Astrocyte (in vitro differentiated cells and primary cell): ENCODE results near the gene CLNK. TPM values are rescaled to one million over a fixed set of nuclear protein-coding genes. Genes with fewer than 3 reads are reported as not detected.
A peak's percentile ranks its signal among the peaks of the same experiment; 100 is the strongest.

Experiments
- DNase-seq: peaks from one replicate; pipeline ENCODE4 v3.0.0-alpha.2; 2010; ENCODE audit warnings: low read depth
- FAIRE-seq: peaks from 2 replicates; lab custom pipeline; 2011; peaks lifted over from hg19 to GRCh38; lab: Jason Lieb, UNC
- H2AFZ ChIP-seq: 2 replicates; pipeline ENCODE4 v1.6.0; 2012; ENCODE audit warnings: low read depth, low read length, inconsistent platforms
- H3K27ac ChIP-seq: 2 replicates; pipeline ENCODE4 v1.5.1; 2011; ENCODE audit warnings: low read depth, low read length, inconsistent platforms
- H3K27me3 ChIP-seq: 2 replicates; pipeline ENCODE4 v1.6.0; 2011; ENCODE audit warnings: low read length, inconsistent platforms; ENCODE audit not compliant: insufficient read depth
- H3K36me3 ChIP-seq: 2 replicates; pipeline ENCODE4 v1.5.1; 2011; ENCODE audit warnings: low read length, inconsistent platforms; ENCODE audit not compliant: insufficient read depth
- H3K4me1 ChIP-seq: 2 replicates; pipeline ENCODE4 v1.5.1; 2011; ENCODE audit warnings: low read length, inconsistent platforms; ENCODE audit not compliant: insufficient read depth
- H3K4me2 ChIP-seq: 2 replicates; pipeline ENCODE4 v1.6.0; 2012; ENCODE audit warnings: low read length, inconsistent platforms
- H3K4me3 ChIP-seq: 2 replicates; pipeline ENCODE4 v1.5.1; 2011; ENCODE audit warnings: low read depth, mild to moderate bottlenecking, low read length, inconsistent platforms; ENCODE audit not compliant: insufficient read depth
- H3K79me2 ChIP-seq: 2 replicates; pipeline ENCODE4 v1.6.0; 2012; ENCODE audit warnings: mild to moderate bottlenecking, low read length, inconsistent platforms; ENCODE audit not compliant: insufficient read depth
- H3K9ac ChIP-seq: 2 replicates; pipeline ENCODE4 v1.6.0; 2012; ENCODE audit warnings: mild to moderate bottlenecking, low read length, inconsistent platforms
- H3K9me3 ChIP-seq: 2 replicates; pipeline ENCODE4 v1.5.1; 2012; ENCODE audit warnings: low read depth, mild to moderate bottlenecking, low read length, inconsistent platforms; ENCODE audit not compliant: insufficient read depth
- H4K20me1 ChIP-seq: 2 replicates; pipeline ENCODE4 v1.6.0; 2012; ENCODE audit warnings: low read length, inconsistent platforms; ENCODE audit not compliant: insufficient read depth
- H3K27ac Mint-ChIP-seq: one replicate; pipeline ENCODE4 v1.8.0; 2021; ENCODE audit warnings: mild to moderate bottlenecking, mixed read lengths; ENCODE audit not compliant: unreplicated experiment
- H3K27me3 Mint-ChIP-seq: one replicate; pipeline ENCODE4 v1.8.0; 2021; ENCODE audit warnings: low read depth, mixed read lengths; ENCODE audit not compliant: unreplicated experiment
- H3K36me3 Mint-ChIP-seq: one replicate; pipeline ENCODE4 v1.8.0; 2021; ENCODE audit warnings: low read depth, mixed read lengths; ENCODE audit not compliant: unreplicated experiment
- H3K4me1 Mint-ChIP-seq: one replicate; pipeline ENCODE4 v1.8.0; 2021; ENCODE audit warnings: low read depth, mixed read lengths; ENCODE audit not compliant: unreplicated experiment
- H3K4me3 Mint-ChIP-seq: one replicate; pipeline ENCODE4 v1.8.0; 2021; ENCODE audit warnings: mild to moderate bottlenecking, moderate library complexity, mixed read lengths; ENCODE audit not compliant: unreplicated experiment
- H3K9me3 Mint-ChIP-seq: one replicate; pipeline ENCODE4 v1.8.0; 2021; ENCODE audit warnings: mild to moderate bottlenecking, mixed read lengths; ENCODE audit not compliant: unreplicated experiment
- EZH2 ChIP-seq: IDR thresholded peaks from 2 replicates; pipeline ENCODE4 v1.6.1; 2012; ENCODE audit warnings: mild to moderate bottlenecking, low read length, inconsistent platforms; ENCODE audit not compliant: insufficient read depth
- total RNA-seq: library from RNA; stranded (reverse); gene quantifications from 2 replicates; pipeline ENCODE4 v1.2.1, GENCODE V29; 2021
- TF ChIP-seq, protein P1 (sequence below): IDR thresholded peaks from 2 replicates; pipeline ENCODE4 v1.5.1; 2011; ENCODE audit warnings: low read depth, mild to moderate bottlenecking, inconsistent platforms, low read length, moderate library complexity; ENCODE audit not compliant: insufficient read depth

Gene CLNK
- total RNA-seq, 1 donor from 2014 or later: not detected

DNA sequence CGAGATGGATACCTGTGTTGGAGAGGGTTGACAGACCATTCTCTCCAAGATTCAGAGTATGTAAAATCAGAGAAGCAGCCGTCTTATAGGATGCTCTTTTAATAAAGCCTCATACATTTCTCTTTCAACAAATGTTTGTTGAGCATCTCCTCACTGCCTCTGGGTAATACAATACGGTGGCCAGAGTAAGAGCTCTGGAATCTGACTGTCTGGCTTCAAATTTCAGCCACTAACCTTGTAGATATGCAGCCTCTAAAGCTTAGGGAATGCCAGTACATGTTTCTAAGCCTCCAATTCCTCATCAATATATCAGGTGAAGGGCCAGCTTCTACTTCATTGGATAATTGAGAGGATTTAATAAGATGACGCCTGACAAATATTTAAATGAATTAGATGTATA is 61.3 kb downstream of the CLNK start:
- Histone ChIP-seq H3K79me2 (no peaks in the 10 kb centered on the region), H3K4me1 (peaks cover 8% of the 10 kb centered on the region), H3K4me2 (peak overlapping the region; percentile 20), H4K20me1 (no peaks in the 10 kb centered on the region), H3K4me3 (no peak overlapping the region), H3K9me3 (no peaks in the 10 kb centered on the region), H3K27ac (no peak overlapping the region), H3K36me3 (no peaks in the 10 kb centered on the region), H2AFZ (no peak overlapping the region), H3K9ac (no peak overlapping the region), H3K27me3 (no peaks in the 10 kb centered on the region)
- peaks cover 3% of the 10 kb centered on the region for H3K4me1 Mint-ChIP-seq
- H3K36me3 Mint-ChIP-seq: no peaks in the 10 kb centered on the region
- no peak overlapping the region for H3K4me3 Mint-ChIP-seq
- FAIRE-seq: no peak
- H3K9me3 Mint-ChIP-seq: peaks cover 4% of the 10 kb centered on the region
- DNase-seq: peak; percentile 66
- H3K27me3 Mint-ChIP-seq: peaks cover 26% of the 10 kb centered on the region
- TF ChIP-seq EZH2: no peak
- TF ChIP-seq, protein P1, sequence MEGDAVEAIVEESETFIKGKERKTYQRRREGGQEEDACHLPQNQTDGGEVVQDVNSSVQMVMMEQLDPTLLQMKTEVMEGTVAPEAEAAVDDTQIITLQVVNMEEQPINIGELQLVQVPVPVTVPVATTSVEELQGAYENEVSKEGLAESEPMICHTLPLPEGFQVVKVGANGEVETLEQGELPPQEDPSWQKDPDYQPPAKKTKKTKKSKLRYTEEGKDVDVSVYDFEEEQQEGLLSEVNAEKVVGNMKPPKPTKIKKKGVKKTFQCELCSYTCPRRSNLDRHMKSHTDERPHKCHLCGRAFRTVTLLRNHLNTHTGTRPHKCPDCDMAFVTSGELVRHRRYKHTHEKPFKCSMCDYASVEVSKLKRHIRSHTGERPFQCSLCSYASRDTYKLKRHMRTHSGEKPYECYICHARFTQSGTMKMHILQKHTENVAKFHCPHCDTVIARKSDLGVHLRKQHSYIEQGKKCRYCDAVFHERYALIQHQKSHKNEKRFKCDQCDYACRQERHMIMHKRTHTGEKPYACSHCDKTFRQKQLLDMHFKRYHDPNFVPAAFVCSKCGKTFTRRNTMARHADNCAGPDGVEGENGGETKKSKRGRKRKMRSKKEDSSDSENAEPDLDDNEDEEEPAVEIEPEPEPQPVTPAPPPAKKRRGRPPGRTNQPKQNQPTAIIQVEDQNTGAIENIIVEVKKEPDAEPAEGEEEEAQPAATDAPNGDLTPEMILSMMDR: no peak
- no peak overlapping the region for H3K27ac Mint-ChIP-seq

GRCh38 chr4:10622728-10623127 is 61.8 kb downstream of the CLNK start:
- H3K4me3 ChIP-seq: no peak overlapping the region
- H3K4me1 ChIP-seq: peaks cover 8% of the 10 kb centered on the region
- no peak for FAIRE-seq
- H3K9ac ChIP-seq: no peak overlapping the region
- Mint-ChIP-seq H3K27me3 (peaks cover 25% of the 10 kb centered on the region), H3K4me3 (no peak overlapping the region), H3K9me3 (peaks cover 4% of the 10 kb centered on the region), H3K27ac (no peak overlapping the region), H3K4me1 (peaks cover 3% of the 10 kb centered on the region), H3K36me3 (no peaks in the 10 kb centered on the region)
- no peak for DNase-seq
- H3K4me2 ChIP-seq: no peak overlapping the region
- no peaks in the 10 kb centered on the region for H3K36me3 ChIP-seq
- H4K20me1 ChIP-seq: no peaks in the 10 kb centered on the region
- H3K79me2 ChIP-seq: no peaks in the 10 kb centered on the region
- H3K9me3 ChIP-seq: no peaks in the 10 kb centered on the region
- no peaks in the 10 kb centered on the region for H3K27me3 ChIP-seq
- TF ChIP-seq, protein P1: no peak
- no peak for TF ChIP-seq EZH2
- no peak overlapping the region for H3K27ac ChIP-seq
- H2AFZ ChIP-seq: no peak overlapping the region

DNA sequence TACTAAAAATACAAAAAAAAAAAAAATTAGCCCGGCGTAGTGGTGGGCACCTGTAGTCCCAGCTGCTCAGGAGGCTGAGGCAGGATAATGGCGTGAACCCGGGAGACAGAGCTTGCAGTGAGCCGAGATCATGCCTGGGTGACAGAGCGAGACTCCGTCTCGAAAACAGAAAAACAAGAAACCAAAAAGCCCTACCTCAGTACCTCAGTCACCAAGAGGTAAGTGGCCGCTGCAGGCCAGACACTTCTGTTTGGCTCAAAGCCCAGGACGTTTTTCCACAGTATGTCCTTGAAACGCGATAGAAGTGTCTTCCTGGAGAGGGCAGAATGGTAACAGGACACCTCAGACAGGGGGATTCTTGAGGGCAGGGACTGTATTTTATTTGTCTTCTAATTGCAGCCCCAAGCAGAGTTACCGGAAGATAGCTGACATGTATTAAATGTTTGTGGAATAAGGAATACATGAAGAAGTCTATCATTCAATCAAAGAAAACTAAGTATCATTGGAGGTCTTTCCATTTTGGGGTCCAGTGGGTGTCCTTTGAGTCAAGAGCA is 63.6 kb downstream of the CLNK start:
- H3K4me1 Mint-ChIP-seq: peaks cover 3% of the 10 kb centered on the region

More for the DNA sequence above, 63.6 kb downstream of the CLNK start:
- no peaks in the 10 kb centered on the region for H3K27me3 ChIP-seq
- H3K4me1 ChIP-seq: peaks cover 8% of the 10 kb centered on the region
- peaks cover 19% of the 10 kb centered on the region for H3K27me3 Mint-ChIP-seq
- H3K4me3 Mint-ChIP-seq: no peak overlapping the region
- H3K9me3 ChIP-seq: no peaks in the 10 kb centered on the region
- no peak overlapping the region for H3K4me3 ChIP-seq
- H3K4me2 ChIP-seq: no peak overlapping the region
- H4K20me1 ChIP-seq: no peaks in the 10 kb centered on the region
- no peaks in the 10 kb centered on the region for H3K79me2 ChIP-seq
- peaks cover 2% of the 10 kb centered on the region for H3K9me3 Mint-ChIP-seq
- H3K36me3 Mint-ChIP-seq: no peaks in the 10 kb centered on the region
- no peak overlapping the region for H2AFZ ChIP-seq
- TF ChIP-seq, protein P1: no peak
- H3K36me3 ChIP-seq: no peaks in the 10 kb centered on the region
- FAIRE-seq (no peak), DNase-seq (no peak)
- no peak overlapping the region for H3K9ac ChIP-seq
- H3K27ac ChIP-seq: no peak overlapping the region
- no peak overlapping the region for H3K27ac Mint-ChIP-seq
